ENCODE measurements around the gene PAQR9. TPM values are rescaled to one million over a fixed set of nuclear protein-coding genes. Genes with fewer than 3 reads are reported as not detected.

PAQR9 gene
- total and polyA plus RNA-seq, 2 of the 13 experiments (the other 11 are each of a cell fraction or from before 2014, with no cell fraction given) = 3.7 to 10.3 TPM

DNA sequence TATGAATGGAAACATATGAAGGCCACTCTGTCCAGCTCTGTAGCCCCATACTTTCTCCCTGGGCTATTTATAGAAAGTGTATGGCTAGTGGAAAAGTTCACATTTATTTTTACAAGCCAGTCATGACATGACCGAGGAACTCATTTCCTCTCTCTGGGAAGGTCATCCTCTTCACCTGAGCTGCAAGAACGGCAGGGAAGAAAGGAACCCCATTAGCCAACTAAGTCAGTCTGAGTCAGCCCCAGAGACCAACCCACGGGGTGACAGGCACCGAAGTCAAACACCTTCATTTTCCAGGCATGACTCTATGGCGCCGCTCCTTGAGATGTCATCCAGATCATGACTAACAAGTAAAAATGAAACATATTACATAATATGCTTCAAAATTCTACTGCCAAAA is 4.8 kb downstream of the PAQR9 start:
- H3K27ac ChIP-seq (ENCODE audit: extremely low read length, insufficient read depth, low read length) = no peak overlapping the region
- CTCF ChIA-PET (ENCODE audit: low intra/inter-chr PET ratio, low total read pairs) = no interaction called here
- FAIRE-seq = no peak

GRCh38 chr3:142953443-142953842 is 10.0 kb downstream of the PAQR9 start:
- Histone ChIP-seq H3K79me2 (ENCODE audit: insufficient read depth, low read length) (no peaks in the 10 kb centered on the region), H4K20me1 (ENCODE audit: insufficient read depth, low read length) (no peaks in the 10 kb centered on the region), H3K4me3 (replicated peaks in 1 of 3; ENCODE audit: insufficient read depth in 1 of 3, low read depth in 2 of 3, low read length in 3 of 3) (no peak overlapping the region), H3K4me2 (ENCODE audit: low read depth, low read length) (no peak overlapping the region), H3K27me3 (ENCODE audit: control insufficient read depth in 1 of 2, insufficient read depth in 2 of 2, low read length in 2 of 2) (no peaks in the 10 kb centered on the region; a peak in 1 of 5 replicates), H3K9me3 (ENCODE audit: low read length) (no peaks in the 10 kb centered on the region), H3K9ac (ENCODE audit: insufficient read depth, low read depth, low read length) (no peak overlapping the region), H3K4me1 (ENCODE audit: insufficient read depth, low read length) (peaks cover 52% of the 10 kb centered on the region), H3K27ac (ENCODE audit: extremely low read length, insufficient read depth, low read length) (no peak overlapping the region), H2AFZ (ENCODE audit: low read length) (no peak overlapping the region), H3K36me3 (replicated peaks in 1 of 2; ENCODE audit: control insufficient read depth in 1 of 2, insufficient read depth in 2 of 2, low read length in 2 of 2) (no peaks in the 10 kb centered on the region)
- FAIRE-seq = no peak
- in situ Hi-C loops (cut with HindIII; ENCODE audit: extremely low pct_ligation_motif_present, low pct_unique_long_range_greater_than_20kb) = no loop called here
- peak; percentile 34 for ATAC-seq
- intact Hi-C loops (cut with micrococcal nuclease; ENCODE audit: unreplicated experiment) = no loop called here
- 81% methylated on average over 3 of the region's 3 CpGs for WGBS (ENCODE audit: low lambda C conversion rate)
- DNase-seq (ENCODE audit: low spot score) = no peak
- ChIA-PET POLR2A (interaction anchor here (1.3 to 4.1 kb wide), 3 partner anchors 8 to 12 kb away, joined by 5 to 27 read pairs (median 5); no protein-coding TSS in a partner anchor), CTCF (ENCODE audit: low intra/inter-chr PET ratio, low total read pairs) (no interaction called here)
- TF ChIP-seq MYC (CRISPR knock-in tag; IDR thresholded peaks at IDR 0.05; ENCODE audit: borderline replicate concordance) (0 out of 2 replicates have a peak, but pooled peaks have one; percentile 9), ZBTB33 (CRISPR knock-in tag; IDR thresholded peaks at IDR 0.05) (peak; percentile 45; the same call in 1 of the 2 replicates), ZNF724P (CRISPR knock-in tag; IDR thresholded peaks at IDR 0.05; ENCODE audit: borderline replicate concordance) (no peak)
- TF ChIP-seq, protein P1, sequence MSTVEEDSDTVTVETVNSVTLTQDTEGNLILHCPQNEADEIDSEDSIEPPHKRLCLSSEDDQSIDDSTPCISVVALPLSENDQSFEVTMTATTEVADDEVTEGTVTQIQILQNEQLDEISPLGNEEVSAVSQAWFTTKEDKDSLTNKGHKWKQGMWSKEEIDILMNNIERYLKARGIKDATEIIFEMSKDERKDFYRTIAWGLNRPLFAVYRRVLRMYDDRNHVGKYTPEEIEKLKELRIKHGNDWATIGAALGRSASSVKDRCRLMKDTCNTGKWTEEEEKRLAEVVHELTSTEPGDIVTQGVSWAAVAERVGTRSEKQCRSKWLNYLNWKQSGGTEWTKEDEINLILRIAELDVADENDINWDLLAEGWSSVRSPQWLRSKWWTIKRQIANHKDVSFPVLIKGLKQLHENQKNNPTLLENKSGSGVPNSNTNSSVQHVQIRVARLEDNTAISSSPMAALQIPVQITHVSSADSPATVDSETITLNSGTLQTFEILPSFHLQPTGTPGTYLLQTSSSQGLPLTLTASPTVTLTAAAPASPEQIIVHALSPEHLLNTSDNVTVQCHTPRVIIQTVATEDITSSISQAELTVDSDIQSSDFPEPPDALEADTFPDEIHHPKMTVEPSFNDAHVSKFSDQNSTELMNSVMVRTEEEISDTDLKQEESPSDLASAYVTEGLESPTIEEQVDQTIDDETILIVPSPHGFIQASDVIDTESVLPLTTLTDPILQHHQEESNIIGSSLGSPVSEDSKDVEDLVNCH (CRISPR knock-in tag; IDR thresholded peaks at IDR 0.05) = 0 out of 2 replicates have a peak, but pooled peaks have one; percentile 2
- BruUV-seq (replicated peaks) = no TSS peak

More for the DNA sequence above, 4.8 kb downstream of the PAQR9 start:
- DNase-seq (ENCODE audit: low spot score) (no peak), ATAC-seq (no peak)
- in situ Hi-C loops (cut with HindIII; ENCODE audit: extremely low pct_ligation_motif_present, low pct_unique_long_range_greater_than_20kb) = no loop called here
- Histone ChIP-seq H3K4me2 (ENCODE audit: low read depth, low read length) (peak overlapping the region; percentile 5; the same call in 1 of the 2 replicates), H3K27me3 (ENCODE audit: control insufficient read depth in 1 of 2, insufficient read depth in 2 of 2, low read length in 2 of 2) (no peaks in the 10 kb centered on the region), H3K9ac (ENCODE audit: insufficient read depth, low read depth, low read length) (no peak overlapping the region), H3K79me2 (ENCODE audit: insufficient read depth, low read length) (peaks cover 4% of the 10 kb centered on the region), H3K4me3 (replicated peaks in 1 of 3; ENCODE audit: insufficient read depth in 1 of 3, low read depth in 2 of 3, low read length in 3 of 3) (no peak overlapping the region), H3K36me3 (replicated peaks in 1 of 2; ENCODE audit: control insufficient read depth in 1 of 2, insufficient read depth in 2 of 2, low read length in 2 of 2) (no peaks in the 10 kb centered on the region), H3K4me1 (ENCODE audit: insufficient read depth, low read length) (peaks cover 68% of the 10 kb centered on the region), H2AFZ (ENCODE audit: low read length) (no peak overlapping the region), H3K9me3 (ENCODE audit: low read length) (no peaks in the 10 kb centered on the region), H4K20me1 (ENCODE audit: insufficient read depth, low read length) (no peaks in the 10 kb centered on the region)
- BruUV-seq (replicated peaks) = no TSS peak
- POLR2A ChIA-PET = interaction anchor here (1.5 kb wide), 1 partner anchor 19 kb away, joined by 6 read pairs; no protein-coding TSS in a partner anchor
- intact Hi-C loops (cut with micrococcal nuclease; ENCODE audit: unreplicated experiment) = no loop called here
- TF ChIP-seq HMGA1 (CRISPR knock-in tag; conservative IDR thresholded peaks at IDR 0.05) = no peak
- peak; percentile 41; the same call in 1 of the 2 replicates for TF ChIP-seq MEF2D (CRISPR knock-in tag; IDR thresholded peaks at IDR 0.05)
- TF ChIP-seq, protein P2, sequence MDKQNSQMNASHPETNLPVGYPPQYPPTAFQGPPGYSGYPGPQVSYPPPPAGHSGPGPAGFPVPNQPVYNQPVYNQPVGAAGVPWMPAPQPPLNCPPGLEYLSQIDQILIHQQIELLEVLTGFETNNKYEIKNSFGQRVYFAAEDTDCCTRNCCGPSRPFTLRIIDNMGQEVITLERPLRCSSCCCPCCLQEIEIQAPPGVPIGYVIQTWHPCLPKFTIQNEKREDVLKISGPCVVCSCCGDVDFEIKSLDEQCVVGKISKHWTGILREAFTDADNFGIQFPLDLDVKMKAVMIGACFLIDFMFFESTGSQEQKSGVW (CRISPR knock-in tag; IDR thresholded peaks at IDR 0.05; ENCODE audit: borderline replicate concordance) = no peak
- peak; percentile 24; the same call in 1 of the 2 replicates for TF ChIP-seq FOSL2 (CRISPR knock-in tag; IDR thresholded peaks at IDR 0.05)
- TF ChIP-seq SALL1 (CRISPR knock-in tag; IDR thresholded peaks at IDR 0.05) = 0 out of 2 replicates have a peak, but pooled peaks have one; percentile 14
- WGBS (ENCODE audit: low lambda C conversion rate) = 38% methylated on average over 6 of the region's 6 CpGs
